CD4-positive, alpha-beta T cell treated with Interferon alpha-2 for 1 hour (primary cell): ENCODE measurements around the gene ZSWIM5.
"Not testable (repeated sequence)": the region's sequence is repeated elsewhere in the genome, so short reads cannot be mapped to it uniquely, and the experiment has no call there.

ENCODE experiments used
- DNase-seq, 2 donors: peaks; one replicate each; pipeline ENCODE4 v3.0.0-alpha.2; 2020 to 2022

The ZSWIM5 gene

DNA sequence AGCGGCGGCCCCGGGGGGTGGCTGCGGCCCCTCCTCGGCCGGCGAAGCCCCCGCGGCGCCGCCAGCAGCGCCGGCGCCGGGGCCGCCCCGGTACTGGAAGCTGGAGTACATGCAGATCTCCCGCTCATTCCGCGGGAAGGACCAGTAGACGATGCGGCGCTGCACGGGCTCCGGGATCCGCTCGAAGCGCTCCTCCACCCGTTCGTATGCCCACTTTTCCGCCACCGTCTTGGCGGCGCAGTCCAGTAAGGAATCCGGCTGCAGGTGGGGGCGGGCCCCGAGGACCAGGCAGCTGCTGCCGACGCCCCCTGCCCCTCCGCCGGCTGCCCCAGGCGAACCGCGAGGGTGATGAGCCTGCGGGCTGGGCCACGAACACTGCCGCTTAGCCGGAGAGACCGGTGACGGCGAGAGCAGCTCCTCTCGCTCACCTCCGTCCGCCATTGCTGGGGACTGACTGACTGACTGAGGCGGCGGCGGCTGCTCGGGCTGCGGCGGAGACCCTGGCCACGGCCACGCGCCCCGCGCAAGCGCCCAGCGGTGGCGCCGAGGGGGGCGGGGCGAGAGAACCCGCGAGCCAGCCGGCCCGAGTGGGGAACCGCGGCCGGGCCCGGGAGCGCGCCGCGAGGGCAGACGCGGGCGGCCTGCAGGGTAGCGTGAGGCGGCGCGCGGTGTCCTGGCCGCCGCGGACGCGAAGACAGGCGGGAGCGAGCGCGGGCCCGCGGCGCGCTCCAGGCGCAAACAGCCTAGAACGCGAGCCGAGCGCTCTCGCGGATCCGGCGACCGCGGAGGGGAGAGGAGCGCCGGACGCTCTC lies at the start of gene ZSWIM5:
ZSWIM5 (minus strand) TSS at position 696 of the 812 bp plus-strand sequence; CDS start at position 441, 255 bp downstream.
- DNase-seq: peak; percentile 57 to 74

DNA sequence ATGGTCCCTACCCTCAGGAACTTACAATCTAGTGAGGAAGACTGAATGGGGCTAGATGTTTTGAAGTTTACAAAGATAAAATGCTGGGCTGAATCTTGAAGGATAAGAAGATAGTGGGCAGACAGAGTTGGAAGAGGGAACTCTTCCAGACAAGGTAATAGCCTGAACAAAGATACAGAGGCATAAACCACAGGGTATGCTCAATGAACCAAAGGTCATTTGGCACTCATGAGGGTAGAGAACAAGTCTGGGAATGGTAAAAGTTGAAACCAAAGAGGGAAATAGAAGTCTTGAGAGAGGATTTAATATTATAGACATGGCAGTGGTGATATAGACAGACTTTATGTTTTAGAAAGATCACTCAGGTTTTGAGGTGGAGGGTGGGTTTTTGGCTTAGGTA lies 48.1 kb upstream of the ZSWIM5 start:
- DNase-seq: no peak

DNA sequence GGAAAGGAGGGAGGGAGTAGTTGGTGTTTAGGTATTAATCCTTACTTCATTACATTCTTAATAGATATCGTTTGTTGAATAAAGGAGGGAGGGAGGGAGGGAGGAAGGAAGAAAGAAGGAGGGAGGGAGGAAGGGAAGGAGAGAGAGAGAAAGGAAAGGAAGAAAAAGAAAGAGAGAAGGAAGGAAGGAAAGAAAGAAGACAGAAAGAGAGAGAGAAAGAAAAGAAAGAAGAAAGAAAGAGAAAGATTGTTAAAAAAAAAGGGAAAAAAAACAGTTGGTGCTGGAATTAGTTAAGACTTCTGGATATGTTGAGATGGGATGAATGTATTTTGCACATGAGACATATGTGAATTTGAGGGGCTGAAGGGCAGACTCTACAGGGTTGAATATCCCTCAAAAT lies 44.1 kb upstream of the ZSWIM5 start:
- no peak for DNase-seq

DNA sequence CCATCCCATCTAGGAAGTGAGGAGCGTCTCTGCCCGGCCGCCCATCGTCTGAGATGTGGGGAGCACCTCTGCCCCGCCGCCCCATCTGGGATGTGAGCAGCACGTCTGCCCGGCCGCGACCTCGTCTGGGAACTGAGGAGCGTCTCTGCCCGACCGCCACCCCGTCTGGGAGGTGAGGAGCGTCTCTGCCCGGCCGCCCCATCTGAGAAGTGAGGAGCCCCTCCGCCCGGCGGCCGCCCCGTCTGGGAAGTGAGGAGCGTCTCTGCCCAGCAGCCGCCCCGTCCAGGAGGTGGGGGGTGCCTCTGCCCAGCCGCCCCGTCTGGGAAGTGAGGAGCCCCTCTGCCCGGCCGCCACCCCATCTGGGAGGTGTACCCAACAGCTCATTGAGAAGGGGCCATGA lies 41.6 kb upstream of the ZSWIM5 start:
- DNase-seq: not testable (repeated sequence)

DNA sequence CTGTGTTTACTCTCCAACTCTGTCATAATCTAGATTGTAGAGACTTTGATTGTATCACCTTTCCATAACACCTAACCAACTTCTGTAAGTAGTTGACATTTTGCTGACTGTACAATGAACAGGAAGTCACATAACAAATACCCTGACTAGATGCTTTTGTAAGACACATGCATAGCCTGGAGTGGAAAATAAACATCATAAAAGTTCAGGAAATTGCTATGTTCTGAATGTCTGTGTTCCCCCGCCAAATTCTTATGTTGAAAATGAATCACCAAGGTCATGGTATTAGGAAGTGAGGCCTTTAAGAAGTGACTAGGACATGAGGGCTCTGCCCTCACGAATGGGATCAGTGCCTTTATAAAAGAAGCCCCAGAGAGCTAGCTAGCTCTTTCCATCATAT lies 40.4 kb upstream of the ZSWIM5 start:
- DNase-seq: peak in 1 of 2 donors; percentile 2

DNA sequence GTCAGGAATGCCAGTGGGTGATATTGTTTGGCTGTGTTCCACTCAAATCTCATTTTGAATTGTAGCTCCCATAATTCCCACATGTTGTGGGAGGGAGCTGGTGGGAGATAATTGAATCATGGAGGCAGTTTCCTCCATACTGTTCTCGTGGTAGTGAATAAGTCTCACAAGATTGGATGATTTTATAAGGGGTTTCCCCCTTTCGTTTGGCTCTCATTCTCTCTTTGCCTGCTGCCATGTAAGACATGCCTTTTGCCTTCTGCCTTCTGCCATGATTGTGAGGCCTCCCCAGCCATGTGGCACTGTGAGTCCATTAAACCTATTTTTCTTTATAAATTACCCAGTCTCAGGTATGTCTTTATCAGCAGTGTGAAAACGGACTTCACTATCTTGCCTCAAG lies 40.0 kb upstream of the ZSWIM5 start:
- DNase-seq: not testable (repeated sequence)

DNA sequence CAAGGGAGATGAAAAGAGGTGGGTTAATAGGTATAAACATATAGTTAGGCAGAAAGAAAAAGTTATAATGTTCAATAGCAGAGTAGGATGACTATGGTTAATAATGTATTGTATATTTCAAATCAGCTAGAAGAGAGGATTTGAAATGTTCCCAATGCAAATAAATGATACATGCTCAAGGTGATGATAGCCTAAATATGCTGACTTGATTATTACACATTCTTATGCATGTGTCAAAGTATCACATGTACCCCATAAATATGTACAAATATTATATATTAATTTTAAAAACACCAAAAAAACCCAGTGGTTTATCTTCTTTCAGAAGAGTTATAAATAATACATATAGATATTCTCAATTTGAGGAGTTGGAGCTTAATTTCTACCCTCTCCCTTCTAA lies 38.3 kb upstream of the ZSWIM5 start:
- DNase-seq: no peak

DNA sequence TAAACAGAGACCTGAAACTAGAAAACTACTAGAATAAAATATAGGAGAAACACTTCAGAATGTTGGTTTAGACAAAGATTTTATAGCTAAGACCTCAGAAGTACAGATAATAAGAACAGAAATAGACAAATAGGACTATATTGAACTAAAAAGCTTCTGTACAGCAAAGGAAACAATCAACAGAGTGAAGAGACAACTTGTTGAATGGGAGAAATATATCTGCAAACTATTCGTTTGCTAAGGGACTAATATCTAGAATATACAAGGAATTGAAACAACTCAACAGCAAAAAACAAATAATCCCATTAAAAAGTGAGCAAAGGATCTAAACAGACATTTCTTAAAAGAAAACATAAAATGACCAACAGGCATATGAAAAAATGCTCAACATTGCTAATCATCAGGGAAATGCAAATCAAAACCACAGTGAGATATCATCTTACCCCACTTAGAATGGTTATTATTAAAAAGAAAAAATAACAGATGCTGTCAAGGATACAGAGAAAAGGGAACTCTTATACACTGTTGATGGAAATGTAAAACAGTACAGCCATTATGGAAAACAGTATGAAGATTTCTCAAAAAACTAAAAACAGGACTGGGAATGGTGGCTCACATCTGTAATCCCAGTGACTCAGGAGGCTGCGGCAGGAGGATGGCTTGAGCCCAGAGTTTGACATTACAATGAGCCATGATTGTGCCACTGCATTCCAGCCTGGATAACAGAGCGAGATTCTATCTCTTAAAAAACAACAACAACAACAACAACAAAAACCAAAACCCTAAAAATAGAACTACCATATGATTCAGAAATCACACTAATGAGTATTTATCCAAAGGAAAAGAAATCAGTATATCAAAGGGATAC lies 37.3 kb upstream of the ZSWIM5 start:
- no peak for DNase-seq

DNA sequence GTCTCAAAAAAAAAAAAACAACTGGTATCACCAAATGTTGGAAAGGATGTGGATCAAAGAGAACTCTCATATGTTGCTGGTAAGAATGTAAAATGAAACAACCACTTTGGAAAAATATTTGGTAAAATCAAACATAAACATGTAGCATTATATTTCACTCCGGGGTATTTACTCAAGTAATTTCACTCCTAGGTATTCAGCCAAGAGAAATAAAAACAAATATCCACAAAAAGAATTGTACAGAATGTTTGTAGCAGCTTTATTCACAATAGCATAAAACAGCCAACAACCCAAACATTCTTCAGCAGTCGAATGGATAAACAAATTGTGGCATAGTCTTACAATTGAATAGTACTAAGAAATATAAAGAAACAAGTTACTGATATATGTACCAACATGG lies 32.4 kb upstream of the ZSWIM5 start:
- DNase-seq: no peak

DNA sequence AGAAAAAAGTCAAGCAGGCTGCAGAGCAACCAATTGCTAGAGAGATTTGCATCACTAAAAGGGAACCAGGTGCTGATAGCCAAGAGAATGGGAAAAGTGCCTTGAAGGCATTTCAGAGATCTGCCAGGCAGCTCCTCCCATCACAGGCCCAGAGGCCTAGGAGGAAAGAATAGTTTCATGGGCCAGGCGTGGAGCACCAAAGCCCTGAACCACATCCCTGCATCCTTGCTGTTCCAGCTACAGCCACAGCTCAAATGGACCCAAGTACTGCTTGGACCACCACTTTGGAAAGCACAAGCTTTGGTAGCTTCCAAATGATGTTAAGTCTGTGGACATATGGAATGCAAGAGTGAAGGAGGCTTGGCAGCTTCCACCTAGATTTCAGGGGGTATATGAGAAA lies 29.7 kb upstream of the ZSWIM5 start:
- DNase-seq: no peak

DNA sequence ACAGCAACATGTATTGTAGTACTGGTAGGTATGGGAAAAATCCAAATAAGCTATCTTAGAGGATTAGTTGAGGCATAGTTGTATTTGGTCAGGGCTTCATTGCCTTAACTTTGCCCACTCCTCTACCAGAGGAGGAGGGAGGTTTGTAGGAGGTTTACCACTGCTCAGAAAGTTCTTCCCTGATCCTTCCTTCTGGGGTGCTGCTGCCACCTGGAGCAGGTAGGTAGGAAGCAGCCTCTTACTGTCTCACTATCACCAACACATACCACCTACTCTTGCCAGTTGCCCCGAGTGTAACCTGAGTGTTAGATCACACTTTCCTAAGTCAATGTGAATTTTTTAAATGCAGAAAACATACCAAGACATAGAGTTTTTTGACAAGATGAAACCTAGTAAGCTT lies 24.1 kb upstream of the ZSWIM5 start:
- DNase-seq: peak in 1 of 2 donors; percentile 35

DNA sequence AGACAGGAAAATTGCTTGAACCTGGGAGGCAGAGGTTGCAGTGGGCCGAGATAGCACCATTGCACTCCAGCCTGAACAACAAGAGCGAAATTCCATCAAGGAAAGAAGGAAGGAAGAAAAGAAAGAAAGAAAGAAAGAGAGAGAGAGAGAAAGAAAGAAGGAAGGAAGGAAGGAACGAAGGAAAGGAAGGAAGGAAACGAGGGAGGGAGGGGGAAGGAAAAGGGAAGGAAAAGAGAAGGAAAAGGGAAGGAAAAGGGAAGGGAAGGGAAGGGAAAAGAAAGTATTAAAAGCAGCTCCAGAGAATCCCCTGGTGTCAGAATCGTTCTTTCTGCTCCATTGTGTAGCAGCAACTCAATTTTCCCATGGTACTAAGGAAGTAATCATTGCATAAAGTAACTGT lies 19.2 kb upstream of the ZSWIM5 start:
- no peak for DNase-seq

DNA sequence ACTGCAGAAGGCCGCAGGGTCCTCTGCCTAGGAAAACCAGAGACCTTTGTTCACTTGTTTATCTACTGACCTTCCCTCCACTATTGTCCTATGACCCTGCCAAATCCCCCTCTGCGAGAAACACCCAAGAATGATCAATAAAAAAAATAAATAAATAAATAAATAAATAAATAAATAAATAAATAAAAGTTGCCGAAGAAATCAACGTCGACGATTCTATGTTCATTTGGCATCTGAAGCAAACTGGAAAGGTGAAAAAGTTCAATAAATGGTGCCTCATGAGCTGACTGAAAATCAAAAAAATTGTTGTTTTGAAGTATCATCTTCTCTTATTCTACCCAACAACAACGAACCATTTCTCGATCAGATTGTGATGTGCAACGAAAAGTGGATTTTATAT lies 17.3 kb upstream of the ZSWIM5 start:
- not testable (repeated sequence) for DNase-seq

DNA sequence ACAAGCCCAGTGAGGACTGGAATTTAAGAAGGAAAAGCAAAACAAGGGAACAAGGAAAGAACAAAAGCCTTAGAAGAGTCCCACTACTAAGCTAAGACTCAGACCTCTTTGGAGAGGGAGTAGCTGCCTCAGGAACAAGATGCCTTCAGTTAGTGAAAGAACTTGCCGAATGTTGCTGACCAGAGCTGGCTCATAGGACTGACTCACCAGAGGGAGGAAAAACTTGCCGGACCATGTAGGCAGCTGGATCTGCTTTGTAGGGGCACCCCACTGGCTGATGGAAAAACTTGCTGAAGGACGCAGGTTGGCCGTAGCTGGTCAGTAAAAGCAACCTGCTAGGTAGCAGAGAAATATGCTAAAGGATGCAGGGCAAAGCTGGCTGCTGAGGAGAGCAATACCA lies 15.3 kb upstream of the ZSWIM5 start:
- DNase-seq: no peak

DNA sequence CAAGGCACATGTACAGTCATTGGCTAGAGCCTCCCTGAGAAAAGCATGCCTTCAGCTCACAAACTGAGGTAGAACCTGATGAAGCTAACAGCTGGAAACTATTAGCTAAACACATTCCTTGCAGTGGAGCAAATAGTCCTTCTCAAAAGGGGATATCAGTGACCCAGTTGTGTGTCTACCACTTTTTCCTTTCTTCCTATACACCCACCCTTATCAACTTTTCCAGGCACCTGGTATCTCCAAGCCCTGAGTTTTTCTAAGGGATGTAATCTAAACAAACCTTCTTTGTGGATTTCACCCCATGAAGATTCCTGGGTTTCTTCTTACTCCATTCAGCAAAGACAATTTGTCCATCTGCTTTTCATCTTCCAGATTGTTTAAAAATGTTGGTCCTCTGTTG lies 10.5 kb upstream of the ZSWIM5 start:
- DNase-seq: no peak

DNA sequence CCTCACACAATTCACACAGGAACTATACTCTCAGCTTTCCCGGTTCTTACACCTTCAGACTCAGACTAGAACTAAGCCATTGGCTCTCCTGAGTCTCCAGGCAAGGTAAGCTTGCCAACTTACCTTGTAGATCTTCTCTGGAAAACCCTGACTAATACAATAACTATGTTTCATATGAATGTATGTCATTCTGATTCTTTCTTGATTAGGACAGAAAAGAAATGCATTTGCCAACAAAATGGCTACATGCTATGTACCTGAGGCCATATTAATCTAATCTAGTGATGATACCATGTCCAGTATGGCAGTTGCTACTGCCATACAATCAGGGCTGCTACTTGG lies 9.8 kb upstream of the ZSWIM5 start:
- DNase-seq: no peak

DNA sequence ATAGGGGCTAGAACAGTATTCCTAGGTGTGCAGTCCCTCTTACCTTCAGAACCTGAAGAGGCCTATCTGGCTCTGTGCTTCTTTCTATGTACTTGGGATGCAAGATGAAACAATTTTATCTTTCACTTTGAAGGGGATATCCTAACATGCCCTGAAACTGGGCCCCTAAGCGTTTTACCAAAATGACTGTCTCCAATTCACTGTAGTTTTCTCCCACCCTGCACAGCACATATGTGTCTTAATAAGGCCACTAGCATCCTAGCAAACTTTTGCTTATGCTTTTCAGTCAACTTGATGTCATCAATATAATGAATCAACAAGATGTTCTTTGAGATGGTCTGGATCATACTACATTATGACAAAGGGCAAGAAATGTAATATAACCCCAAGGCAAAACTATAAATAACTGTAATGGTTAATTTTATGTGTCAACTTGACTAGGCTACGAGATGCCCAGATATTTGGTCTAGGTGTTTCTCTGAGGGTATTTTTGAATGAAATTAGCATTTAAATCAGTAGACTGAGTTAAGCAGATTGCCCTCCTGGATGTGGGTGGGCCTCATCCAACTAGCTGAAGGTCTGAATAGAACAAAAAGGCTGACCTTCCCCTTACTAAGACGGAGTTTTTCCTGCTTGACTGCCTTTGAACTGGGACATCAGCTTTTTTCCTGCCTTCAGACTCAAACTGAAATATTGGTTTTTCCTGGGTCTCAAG lies 9.2 kb upstream of the ZSWIM5 start:
- no peak for DNase-seq

DNA sequence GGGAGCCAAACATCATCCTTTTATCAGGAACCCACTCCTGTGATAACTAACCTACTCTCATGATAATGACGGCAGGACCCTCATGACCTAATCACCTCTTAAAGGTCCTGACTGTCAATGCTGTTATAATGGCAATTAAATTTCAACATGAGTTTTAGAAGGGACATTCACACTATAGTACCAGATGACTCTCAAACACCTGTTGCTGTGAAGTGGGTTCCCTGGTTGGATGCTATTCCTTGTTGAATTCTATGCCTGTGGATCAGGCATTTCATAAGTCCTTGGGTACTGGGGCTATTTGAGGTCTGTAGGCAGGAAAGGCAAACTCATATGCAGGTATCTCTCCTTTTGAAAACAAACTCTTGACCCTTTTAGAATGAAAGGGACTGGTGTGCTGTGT lies 7.5 kb upstream of the ZSWIM5 start:
- no peak for DNase-seq

DNA sequence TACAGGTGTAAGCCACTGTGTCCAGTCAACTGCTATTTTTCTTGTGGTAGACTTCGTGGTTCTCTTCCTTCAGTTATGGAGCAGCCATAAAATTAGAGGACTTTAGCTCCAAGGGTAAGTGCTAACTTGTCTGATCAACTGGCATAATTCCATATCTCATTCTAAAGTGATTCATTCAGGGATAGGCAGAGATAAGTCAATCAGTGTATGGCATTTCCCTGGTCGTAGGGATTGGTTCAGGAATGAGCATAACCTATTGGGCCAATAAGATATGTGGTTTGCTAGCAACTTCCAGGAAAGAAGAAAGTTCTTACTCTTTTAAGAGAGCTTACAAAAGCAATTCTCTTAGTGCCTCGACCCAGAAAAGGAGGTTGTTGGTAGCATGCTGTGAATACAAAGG lies 4.7 kb upstream of the ZSWIM5 start:
- no peak for DNase-seq

DNA sequence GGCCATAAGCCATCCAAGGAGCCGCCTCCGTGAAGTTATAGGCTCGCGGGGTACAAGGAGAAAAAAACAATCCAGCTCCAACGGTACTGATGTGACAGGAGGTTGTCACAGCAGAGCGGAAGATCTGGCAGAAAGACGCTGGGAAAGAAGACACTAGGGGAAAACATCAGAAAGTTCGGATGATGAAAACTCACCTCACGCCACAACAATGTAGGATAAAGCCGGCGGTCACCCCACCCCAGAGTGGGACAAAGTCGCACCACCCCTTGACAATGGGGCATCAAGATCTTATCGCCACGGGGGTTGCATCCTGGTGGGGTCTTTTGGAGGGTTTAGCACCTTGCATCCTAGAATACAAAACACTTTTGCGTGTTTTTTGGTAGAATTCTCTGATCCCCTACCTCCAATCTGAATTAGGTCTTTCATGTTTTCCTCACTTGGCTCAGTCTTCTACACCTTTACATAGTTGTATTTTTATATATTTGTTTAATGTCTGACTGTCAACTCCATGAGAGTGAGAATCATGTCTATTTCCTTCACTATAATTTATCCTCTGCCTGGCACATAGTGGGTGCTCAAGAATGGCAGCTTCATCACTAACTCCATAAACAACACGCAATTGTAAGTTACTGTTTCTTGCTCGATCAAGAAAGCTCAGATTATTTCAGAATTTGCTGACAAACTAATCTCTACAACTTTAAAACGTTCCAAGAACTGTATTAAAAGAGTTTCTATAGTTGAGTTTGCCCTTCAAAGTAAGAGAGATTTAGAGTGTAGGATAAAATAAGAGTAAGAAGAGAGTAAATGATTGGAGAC lies 611 bp upstream of the ZSWIM5 start:
- no peak for DNase-seq

DNA sequence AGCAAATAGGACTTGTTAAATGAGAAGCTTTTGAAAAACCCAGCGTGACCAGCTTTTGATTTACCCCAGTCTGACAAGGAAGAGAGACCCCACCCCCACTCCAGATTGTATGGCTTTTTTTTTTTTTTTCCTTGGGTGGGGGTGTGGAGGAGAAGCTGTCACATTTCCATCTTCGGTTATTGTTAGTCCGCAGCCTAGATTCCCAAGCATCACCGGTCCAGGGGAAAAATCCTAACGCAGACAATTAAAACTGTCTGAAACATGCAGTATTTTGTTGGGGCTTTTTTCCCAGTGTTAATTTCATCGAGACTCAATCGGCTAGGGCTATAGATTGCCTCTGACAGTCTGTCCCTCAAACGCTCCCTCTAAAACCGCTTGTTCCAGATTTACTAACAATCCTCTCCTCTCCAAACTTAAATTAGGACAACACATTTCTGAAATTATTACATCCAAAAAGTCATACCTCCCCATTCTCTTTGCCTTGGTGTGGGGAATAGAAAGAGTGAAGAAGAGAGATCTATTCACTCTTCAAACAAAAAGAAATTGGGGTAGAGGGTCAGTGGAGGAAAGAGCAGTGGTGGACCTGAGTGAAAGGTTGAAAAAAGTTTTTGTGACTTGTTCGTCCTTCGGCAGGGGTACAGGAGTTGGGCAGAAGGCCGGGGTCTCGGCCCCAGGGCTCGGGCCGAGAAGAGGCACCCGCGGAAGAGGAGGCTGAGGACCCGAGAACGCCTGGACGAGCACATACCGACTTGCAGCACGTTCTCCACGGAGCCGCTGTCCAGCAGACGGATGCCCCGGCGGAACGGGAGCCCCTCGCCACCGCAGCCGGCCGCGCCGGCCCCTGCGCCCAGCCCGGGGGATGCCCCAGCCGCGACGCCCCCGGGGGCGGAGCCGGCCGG lies 1.1 kb downstream of the ZSWIM5 start:
- DNase-seq: peak in 1 of 2 donors; percentile 19
